GM12892 (cell line): ENCODE results near the gene ABHD17A.
A peak's percentile ranks its signal among the peaks of the same experiment; 100 is the strongest.
"Not testable (repeated sequence)": the region's sequence is repeated elsewhere in the genome, so short reads cannot be mapped to it uniquely, and the experiment has no call there.

ENCODE experiments used
- DNase-seq: peaks from one replicate; pipeline ENCODE4 v3.0.0; 2011; ENCODE audit not compliant: insufficient read length
- FAIRE-seq: peaks from 2 replicates; lab custom pipeline; 2011; peaks lifted over from hg19 to GRCh38; lab: Jason Lieb, UNC
- POLR2A ChIP-seq: IDR thresholded peaks from 2 replicates; pipeline ENCODE4 v1.6.1; 2011; ENCODE audit warnings: low read depth, low read length, control low read depth
- POLR2AphosphoS5 ChIP-seq: IDR thresholded peaks from 2 replicates; pipeline ENCODE4 v1.6.1; 2011; ENCODE audit warnings: low read depth, low read length, control low read depth
- TAF1 ChIP-seq: IDR thresholded peaks from 2 replicates; pipeline ENCODE4 v1.6.1; 2011; ENCODE audit warnings: low read depth, mild to moderate bottlenecking, control low read depth, low read length, borderline replicate concordance

ABHD17A gene

GRCh38 chr19:1907563-1908363 lies 22.5 kb upstream of the ABHD17A start:
- DNase-seq (no peak), FAIRE-seq (no peak)
- TF ChIP-seq TAF1, result no peak
- no peak for TF ChIP-seq POLR2A
- no peak for TF ChIP-seq POLR2AphosphoS5

DNA sequence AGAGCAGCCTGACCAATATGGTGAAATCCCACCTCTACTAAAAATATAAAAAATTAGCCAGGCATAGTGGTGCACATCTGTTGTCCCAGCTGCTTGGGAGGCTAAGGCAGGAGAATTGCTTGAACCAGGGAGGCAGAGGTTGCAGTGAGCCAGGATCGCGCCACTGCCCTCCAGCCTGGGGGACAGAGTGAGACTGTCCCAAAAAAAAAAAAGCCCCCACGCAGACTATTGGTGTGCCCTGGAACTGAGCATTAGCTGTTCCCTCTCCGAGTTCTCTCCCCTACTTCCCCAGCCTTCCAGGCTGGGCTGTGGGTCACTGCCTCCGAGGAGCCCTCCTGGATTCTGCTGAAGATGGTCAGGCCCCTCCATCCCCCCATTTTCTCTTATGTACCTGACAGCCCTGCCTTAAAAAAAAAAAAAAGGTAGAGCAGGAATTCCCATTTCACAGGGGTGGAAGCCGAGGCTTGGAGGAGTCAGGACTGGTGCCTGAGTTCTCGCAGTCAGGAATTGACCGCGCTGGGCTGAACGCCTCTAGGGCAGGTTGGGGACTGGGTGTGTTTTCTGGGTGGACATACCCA lies 21.8 kb upstream of the ABHD17A start:
- FAIRE-seq (no peak), DNase-seq (no peak)
- no peak for TF ChIP-seq POLR2A
- TF ChIP-seq POLR2AphosphoS5, result no peak
- TF ChIP-seq TAF1, result no peak

GRCh38 chr19:1905863-1906375 lies 20.6 kb upstream of the ABHD17A start:
- peak; percentile 58 for FAIRE-seq
- TF ChIP-seq TAF1 (no peak), POLR2A (no peak), POLR2AphosphoS5 (no peak)

DNA sequence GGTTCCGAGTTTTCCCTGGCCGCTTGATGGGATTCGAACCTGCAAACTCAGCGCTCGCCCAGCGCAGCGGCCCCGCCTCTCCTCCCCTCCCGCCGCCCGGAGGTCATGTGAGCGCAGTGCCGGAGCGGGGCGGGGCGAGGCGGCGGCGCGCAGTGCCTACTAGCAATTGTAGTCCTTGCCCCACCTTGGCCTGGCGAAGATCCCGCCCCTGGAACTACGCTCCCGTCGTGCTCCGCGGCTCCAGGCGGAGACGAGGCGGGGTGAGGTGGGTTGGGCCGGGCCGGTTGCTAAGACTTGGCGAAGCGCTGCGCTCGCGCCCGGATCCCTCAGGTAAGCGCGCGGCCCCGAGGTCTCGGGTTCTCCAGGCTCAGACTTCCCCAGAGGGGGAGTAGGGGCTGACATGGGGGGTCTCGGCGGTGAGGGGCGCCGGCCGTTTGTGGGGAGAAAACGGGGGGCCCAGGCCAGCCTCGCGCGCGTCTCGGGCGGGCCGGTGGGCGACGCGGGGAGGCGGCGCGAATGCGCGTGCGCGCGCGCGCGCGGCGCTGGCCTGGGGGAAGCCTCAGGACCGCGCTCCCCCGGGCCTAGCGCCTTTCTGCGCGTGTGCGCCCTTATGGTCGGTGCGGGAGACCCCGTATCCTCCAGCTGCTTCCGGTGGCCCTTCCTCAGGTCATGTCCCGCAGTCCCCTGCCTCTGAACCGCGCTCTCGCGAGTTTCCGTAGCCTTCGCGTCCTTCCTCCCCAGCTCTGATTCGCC lies 20.0 kb upstream of the ABHD17A start, which contains the start of the genes ADAT3 and SCAMP4:
Gene ADAT3, plus strand, starts transcription at position 290 of the 753 bp plus-strand sequence. CDS start 6,649 bp downstream, outside the sequence.
Gene SCAMP4, plus strand, starts transcription at position 290 of the 753 bp plus-strand sequence. CDS start 9,621 bp downstream, outside the sequence.
- TF ChIP-seq POLR2AphosphoS5 (no peak), TAF1 (no peak), POLR2A (peak; percentile 56; the same call in 1 of the 2 replicates)
- peak; percentile 99 for FAIRE-seq
- DNase-seq, result peak; percentile 93

More at GRCh38 chr19:1905863-1906375, 20.6 kb upstream of the ABHD17A start:
- no peak for DNase-seq

GRCh38 chr19:1904860-1905109 lies 19.5 kb upstream of the ABHD17A start:
- DNase-seq (no peak), FAIRE-seq (no peak)

DNA sequence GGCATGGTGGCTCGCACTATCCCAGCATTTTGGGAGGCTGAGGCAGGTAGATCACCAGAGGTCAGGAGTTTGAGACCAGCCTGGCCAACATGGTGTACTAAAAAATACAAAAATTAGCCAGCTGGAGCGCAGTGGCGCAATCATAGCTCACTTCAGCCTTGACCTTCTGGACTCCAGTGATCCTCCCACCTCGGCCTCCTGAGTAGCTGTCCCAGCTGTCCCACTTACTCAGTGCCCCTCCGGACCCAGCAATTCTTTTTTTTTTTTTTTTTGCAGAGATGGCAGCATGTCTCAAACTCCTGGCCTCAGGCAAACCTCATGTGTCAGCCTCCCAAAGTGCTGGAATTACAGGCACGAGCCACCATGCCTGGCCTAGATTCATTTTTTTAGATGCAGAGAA lies 17.6 kb upstream of the ABHD17A start:
- no peak for FAIRE-seq
- no peak for DNase-seq
- TF ChIP-seq POLR2AphosphoS5, result no peak

More at GRCh38 chr19:1904860-1905109, 19.5 kb upstream of the ABHD17A start:
- TF ChIP-seq POLR2AphosphoS5, result no peak
- TF ChIP-seq POLR2A, result no peak; the same call in 1 of the 2 replicates
- TF ChIP-seq TAF1, result no peak

DNA sequence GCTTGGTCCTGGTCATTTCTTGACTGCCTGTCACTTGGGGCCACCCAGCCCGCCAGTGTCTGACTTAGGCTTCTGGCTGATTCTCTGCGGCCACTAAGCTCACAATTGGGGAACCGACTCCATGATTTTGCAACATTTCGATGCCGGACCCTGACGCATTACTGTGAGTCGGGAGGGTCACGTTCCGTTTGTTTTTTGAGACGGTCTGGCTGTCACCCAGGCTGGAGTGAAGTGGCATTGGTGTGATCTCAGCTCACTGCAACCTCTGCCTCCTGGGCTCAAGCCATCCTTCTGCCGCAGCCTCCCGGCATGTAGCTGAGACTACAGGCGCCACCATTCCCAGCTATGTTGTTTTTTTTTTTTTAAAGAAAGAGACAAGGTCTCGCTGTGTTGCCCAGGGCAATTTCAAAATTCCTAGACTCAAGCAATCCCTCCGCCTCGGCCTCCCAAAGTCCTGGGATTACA lies 16.7 kb upstream of the ABHD17A start:
- TF ChIP-seq TAF1 (no peak), POLR2A (no peak), POLR2AphosphoS5 (no peak)
- FAIRE-seq (no peak), DNase-seq (no peak)

- TF ChIP-seq TAF1, result no peak
- no peak for TF ChIP-seq POLR2AphosphoS5
- no peak for TF ChIP-seq POLR2A
- FAIRE-seq (no peak), DNase-seq (no peak)
These were observed 11.2 kb upstream of the ABHD17A start for GRCh38 chr19:1896508-1896907.

DNA sequence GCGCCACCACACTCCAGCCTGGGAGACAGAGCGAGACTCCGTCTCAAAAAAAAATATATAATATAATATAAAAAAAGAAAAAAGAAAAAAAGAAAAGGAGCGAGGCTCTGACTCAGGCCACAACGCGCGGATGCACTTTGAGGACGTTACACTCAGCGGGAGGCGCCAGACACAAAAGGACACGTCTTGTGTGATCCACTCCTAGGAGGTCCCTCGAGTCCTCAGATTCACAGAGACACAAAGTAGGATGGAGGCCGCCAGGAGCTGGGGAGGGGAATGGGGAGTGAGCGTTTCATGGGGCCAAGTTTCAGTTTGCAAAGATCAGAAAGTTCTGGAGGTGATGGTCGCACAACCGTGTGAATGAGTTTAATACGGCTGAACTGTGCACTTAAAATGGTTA lies 8.5 kb upstream of the ABHD17A start:
- DNase-seq, result no peak
- TF ChIP-seq POLR2AphosphoS5 (no peak), TAF1 (no peak), POLR2A (no peak)
- no peak for FAIRE-seq

- DNase-seq (no peak), FAIRE-seq (no peak)
- TF ChIP-seq POLR2AphosphoS5 (no peak), POLR2A (no peak), TAF1 (no peak)
These were observed 4.6 kb upstream of the ABHD17A start for GRCh38 chr19:1889907-1890306.

GRCh38 chr19:1888385-1888784 lies 3.1 kb upstream of the ABHD17A start:
- TF ChIP-seq POLR2AphosphoS5 (no peak), TAF1 (no peak), POLR2A (no peak)
- DNase-seq (no peak), FAIRE-seq (no peak)

- not testable (repeated sequence) for DNase-seq, FAIRE-seq
These were observed 1.1 kb upstream of the ABHD17A start for GRCh38 chr19:1886360-1886759.
